HG03521 (cell line): ENCODE data around the gene RNU1-4.
"Not testable (repeated sequence)": the region's sequence is repeated elsewhere in the genome, so short reads cannot be mapped to it uniquely, and the experiment has no call there.

Source experiments
- ATAC-seq: cut with Tn5 transposase; IDR thresholded peaks from one replicate; pipeline ENCODE4 v1.9.1; 2021; ENCODE audit warnings: mild to moderate bottlenecking, moderate library complexity; ENCODE audit not compliant: unreplicated experiment

The RNU1-4 gene

DNA sequence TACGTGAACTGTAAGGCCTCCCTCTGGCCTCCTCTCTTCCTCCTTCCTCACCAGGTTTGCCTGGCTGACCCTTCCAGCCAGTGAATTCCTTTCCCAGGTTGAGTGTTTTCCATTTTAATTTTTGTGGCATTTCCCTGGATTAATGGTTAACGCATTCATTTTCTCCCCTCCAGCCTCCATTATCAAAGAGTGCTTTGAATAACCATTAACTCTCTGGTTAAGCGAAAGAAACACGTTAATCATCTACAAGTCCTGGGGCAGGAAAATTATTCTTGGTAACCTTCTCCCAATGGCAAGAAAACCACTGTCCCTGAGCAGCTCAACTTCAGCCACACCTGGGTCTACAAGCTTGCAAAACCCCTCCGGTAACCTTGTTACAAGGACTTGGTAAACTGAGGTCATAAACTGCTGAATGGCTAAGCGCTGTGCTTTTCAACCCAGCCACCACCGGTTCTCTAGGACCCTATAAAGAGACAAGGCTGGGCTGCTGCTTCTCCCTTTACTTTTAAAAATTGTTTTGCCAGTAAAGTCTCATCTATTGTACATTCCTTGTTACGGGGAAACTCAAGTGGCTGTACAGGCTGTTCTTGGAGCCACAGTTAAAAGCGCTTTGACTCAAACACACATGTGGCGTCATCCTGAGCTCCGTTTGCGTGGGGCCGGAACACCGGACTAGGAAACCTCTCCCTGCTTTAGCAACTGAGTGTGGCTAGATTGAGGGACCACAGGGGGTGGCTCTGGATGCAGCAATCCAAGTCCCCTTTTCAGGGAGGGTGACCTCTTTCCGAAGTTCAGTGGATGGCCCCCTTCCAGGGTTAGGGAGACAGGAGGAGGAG is 24.7 kb downstream of the RNU1-4 start:
- not testable (repeated sequence) for ATAC-seq

DNA sequence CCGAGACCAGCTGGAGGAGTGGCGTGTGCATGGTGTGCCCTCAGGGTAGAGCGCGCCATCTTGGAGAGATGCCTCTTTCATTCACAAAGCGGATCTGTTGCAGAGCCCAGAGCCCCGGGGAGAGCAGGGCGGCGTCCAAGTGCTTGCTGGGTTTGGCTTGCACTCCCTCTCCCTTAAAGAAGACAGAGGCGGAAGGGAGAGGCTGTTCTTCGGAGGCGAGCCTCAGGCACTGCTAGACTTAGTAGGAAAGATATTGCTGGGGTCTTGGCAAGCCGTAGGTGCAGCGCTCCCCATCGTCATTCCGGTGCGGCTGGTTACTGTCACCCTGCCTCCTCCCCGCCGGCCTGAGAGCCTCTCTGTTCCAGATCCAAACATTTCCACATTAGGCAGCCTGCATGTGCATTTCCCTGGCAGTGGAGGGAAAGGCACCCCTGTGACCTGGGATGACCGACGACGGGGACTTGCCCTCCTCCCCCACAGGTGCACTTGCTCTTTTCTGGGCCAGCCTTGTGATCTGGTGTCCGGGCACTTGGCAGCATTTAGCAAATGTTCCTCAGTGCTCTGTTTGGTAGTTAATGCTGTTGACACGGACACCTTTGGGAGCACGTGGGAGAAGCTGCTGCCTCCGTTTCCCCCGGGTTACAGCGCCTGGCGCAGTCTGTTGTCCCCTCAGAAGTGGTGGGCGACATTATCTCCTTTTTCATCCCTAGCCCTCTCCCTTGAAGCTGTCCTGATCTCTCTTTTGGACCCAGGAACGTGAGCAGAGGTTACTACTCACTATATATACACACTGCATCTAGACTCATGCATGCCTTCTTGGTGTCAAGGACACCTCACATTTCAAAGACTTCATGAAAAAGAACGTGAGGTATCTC is 25.7 kb downstream of the RNU1-4 start:
- not testable (repeated sequence) for ATAC-seq

DNA sequence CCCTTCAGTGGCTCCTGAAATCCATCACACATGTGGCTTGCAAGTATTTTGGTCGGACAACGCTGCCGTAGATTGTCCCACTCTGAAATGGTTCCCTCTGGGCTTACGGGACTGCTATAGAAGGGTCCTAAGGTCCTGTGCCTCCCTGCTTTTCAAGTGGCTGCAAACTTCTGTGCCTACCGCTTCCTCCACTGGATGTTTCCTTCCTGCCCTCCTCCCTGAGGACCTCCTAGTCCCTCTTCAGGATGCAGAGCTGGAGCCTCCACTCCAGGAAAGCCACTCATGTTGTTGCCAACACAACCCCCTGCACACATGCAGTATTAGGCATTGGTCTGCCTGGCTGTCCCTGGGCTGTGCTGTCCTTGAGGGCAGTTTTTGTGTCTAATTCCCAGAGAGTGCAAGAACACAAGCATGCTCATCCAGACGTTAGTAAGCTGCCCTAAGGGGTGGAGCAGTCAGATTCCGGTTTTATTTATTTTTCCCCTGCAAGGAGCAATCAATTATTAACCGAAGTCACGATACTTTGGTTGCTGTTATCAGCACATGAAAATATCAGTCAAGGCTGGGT is 26.5 kb downstream of the RNU1-4 start:
- ATAC-seq: not testable (repeated sequence)

DNA sequence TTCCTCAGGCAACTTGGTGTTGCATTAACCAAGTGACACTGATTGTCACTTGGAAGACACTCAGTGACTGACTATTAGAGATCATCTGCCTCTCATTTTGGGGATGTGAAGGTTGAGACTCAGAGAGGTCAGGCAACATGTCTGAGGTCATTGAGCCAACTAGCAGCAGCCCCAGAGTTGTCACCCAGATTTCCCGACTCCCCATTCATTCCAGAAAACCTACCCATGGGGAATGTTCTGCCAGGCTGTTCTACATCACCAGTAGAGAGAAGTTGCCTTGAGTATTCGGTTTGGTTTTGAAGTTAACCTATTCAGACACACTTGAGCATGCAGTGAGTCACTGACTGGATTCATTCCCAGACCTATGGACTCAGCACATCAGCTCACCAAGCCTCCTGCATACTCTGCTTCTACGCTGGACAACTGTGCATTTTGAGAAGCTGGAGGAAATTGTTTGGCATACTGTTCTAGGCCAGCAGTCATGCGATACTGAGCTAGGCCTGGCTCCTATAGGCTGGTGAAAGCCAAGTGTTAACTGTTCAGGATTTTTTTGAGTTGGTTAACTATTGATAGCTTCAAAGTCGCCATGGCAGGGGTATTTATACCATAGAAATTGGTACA is 29.9 kb downstream of the RNU1-4 start:
- not testable (repeated sequence) for ATAC-seq

DNA sequence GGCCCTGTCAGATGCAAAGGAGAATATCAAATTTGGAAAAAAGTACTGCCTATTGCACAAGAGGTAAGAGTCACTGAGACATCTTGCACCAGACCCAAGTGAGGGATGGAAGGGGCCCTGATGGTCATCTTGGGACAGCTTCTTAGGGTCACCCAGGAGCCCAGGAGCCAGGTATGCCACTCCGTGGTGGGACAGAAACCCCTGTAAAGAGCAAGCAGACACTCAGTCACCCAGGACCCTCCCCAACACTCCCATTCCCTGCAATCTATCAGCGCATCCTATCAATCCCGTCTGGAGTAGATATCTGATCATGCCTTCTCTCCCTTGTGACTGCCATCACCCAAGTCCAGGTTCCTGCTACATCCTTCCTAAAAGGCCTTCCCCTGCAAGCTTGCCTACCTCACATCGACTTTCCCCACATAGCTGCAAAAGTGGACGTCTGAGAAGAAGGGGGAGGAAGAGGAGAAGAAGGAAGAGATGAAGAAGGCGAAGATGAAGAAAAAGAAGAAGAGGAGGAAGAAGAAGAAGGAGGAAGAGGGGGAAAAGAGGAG is 30.7 kb downstream of the RNU1-4 start:
- ATAC-seq: not testable (repeated sequence)

DNA sequence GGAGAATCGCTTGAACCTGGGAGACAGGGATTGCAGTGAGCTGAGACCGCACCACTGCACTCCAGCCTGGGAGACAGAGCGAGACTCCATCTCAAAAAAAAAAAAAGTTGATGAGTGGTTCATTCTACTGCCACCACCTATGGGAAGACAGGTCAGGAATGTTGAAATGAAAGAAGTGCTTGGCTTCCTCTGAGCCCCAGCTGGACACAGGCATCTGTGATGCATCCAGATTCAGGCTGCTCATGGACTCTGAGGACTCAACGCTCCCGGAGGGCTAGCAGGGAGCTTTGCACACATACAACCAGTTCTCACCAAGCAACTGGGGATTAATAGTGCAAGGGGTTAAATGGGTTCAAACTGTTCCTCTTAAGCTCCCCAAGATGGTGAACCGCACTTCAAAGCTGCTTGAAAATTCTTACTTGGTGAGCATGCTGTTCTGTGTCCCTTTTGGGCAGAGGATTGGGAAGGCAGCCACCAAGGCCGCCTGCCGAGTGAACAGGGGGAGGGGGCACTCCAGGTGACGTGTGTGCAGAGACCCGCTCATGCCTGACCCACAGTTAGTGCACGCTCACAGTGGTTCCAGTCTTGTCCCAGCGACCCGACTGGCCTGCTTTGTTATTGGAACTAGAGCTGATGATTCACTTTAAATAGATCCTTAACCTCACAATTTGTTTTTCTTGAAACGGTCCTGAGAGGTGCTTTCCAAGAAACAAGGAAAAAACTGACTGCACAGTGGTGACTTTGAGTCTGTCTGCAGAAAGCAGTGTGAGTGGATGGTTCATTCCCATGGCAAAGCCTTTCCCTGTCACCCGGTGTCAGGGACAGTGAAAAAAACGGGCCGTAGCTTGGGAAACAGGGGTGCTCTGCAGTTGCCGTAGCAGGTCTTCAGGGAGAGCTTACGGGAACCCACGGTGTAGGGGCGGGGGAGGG is 32.2 kb downstream of the RNU1-4 start:
- not testable (repeated sequence) for ATAC-seq

DNA sequence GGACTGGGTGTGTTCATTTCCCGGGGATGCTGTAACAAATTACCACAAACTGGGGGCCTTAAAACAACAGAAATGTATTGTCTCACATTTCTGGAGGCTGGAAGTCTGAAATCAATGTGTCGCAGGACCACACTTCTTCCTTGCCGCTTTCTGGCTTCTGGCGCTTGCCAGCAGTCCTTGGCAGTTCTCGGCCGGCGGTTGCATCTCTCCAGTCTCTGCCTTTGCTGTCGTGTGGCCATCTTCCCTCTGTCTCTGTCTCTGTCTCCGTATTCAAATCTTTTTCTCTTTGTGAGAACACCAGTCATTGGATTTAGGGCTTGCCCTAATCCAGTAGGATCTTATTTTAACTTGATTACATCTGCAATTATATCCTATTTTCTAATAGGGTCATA is 32.9 kb downstream of the RNU1-4 start:
- not testable (repeated sequence) for ATAC-seq

DNA sequence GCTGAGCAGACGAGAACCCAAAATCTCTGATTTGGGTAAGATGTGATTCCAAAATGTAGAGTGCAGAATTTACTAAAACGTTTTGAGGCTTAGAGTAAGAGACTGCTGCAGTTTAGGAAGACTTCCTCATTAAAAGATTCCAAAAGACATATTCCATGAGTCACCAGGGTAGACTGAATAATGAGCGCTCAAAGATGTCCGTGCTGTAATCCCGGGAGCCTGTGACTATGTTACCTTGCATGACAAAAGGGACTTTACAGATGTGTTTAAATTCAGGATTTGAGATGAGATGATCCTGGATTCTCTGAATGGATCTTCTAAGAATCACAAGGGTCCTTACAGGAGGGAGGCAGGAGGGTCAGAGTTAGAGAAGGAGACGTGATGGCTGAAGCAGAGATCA is 33.4 kb downstream of the RNU1-4 start:
- ATAC-seq: not testable (repeated sequence)

DNA sequence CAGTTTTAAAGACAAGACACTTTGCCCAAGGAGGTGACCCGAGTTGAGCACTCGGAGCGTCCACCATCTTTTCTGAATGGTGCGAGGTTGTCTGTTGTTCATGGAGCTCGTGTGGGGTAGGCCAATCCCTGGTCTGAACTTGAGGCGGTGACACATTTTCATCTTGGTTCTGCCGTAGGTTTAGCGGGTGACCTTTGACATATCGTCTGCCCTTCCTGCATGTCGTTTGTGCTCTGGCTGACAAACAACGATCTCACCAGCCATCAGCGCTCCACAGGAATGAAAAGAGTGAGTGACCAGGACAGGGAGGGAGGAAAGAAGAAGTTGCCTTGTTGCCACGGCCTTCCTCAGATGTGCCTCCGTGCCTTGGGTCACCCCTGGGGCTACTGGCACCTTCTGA is 34.5 kb downstream of the RNU1-4 start:
- ATAC-seq: not testable (repeated sequence)

DNA sequence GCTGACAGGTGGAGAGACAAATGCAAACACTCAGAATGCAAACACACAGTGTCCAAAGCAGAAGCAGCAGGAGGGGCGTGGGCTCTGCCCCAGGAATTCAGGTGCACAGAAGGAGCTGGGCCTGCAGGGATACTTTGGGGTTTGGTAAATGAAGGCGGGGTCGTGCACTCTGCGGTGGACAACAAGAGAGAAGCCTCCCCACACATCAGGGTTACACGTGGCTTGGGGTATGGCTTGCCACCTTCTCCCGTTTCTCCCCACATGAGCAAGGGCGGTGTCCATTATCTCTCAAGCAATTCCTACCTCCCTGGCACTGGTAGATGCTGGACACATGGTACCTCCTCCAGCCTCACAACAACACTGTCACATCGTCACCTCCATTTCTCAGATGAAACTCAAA is 35.0 kb downstream of the RNU1-4 start:
- not testable (repeated sequence) for ATAC-seq

DNA sequence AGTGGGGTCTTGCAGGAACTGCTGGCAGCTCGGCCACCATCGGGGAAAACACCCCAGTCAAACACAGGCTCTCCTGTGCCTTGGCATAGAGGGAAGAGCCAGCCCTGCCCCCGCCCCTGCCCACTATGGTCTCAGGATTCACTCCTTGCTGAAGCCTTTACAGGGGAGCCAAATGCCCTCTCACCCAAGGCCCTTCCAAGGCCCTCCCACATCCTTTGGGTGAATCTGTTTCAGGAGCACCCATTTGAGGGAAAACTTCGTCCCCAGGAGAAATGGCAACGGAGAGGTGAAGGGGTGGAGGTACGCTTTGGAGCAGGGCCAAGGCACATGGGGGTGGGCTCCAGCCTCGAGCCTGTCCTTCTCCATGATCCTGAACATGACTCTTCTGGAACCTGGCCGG is 35.9 kb downstream of the RNU1-4 start:
- not testable (repeated sequence) for ATAC-seq

DNA sequence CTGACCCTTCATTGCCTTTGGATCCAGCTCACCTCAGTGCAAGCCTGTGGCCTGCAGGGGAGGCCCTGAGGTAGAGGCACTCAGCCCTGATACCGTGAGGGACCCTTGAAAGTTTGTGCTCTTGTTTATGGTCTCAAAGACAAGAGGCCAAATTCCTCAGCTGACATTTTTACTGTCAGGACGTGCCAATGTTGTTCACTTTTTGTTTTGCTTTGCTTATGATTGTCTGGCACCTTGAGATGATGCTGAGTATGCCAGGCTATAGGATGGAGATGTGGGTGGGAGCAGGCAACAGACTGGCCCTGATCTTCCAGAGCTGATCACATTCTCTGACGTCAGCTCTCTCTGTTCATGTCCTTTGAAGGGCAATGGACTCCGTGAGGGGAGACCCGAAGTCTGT is 36.5 kb downstream of the RNU1-4 start:
- ATAC-seq: not testable (repeated sequence)

DNA sequence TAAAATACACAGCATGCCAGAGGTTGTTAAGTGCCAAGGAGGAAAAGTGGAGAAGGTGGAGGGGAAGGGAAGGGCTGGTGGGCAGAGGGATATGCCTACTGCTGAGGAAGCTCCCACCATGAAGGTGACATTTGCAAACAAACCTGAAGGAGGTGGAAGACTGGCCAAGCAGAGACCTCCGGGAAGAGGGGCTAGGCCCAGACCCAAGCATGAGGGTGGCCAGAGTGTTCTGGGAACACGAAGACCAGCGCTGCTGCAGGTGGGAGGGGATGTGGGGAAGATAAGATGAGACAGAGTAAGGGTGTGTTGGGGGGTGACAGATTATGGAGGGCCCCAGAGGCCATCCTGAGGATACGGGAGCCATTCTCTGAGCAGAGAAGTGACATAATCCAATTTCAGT is 37.5 kb downstream of the RNU1-4 start:
- ATAC-seq: not testable (repeated sequence)

DNA sequence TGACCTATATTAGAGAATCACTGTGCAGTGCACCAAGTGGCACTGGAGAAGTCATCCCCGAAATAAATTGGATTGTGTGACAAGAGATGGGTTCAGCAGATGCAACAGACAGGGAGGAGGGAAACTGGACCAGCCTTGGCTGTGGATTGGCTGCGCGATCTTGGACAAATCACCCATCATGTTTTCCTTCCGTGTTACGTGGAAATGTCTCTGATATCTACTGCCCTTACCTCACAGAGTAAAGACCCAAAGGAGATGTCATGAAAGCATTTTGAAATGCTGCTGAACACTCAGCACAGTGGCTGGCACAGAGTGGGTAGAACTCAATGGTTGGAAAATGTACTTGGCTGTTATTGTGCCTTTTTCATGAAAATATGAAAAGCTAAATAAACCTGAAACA is 39.2 kb downstream of the RNU1-4 start:
- ATAC-seq: not testable (repeated sequence)

DNA sequence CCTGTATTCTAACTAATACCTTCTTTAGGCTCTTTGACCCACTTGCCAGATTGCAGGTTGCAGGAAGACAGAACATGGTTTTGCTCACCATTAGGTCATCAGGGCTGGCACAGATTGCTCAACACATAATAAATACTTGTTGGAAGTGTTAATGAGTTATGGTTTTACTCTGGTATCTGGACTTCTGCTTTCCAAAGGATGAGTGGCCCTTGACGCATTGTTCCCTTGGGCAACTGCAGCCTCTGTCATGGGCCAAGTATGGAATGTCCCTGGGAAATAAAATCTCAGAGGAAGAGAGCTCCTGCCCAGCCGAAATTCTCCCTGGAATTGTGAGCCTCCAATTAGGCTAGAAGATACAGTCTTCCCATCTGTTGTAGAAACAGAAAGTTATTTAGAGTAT is 40.7 kb downstream of the RNU1-4 start:
- not testable (repeated sequence) for ATAC-seq

DNA sequence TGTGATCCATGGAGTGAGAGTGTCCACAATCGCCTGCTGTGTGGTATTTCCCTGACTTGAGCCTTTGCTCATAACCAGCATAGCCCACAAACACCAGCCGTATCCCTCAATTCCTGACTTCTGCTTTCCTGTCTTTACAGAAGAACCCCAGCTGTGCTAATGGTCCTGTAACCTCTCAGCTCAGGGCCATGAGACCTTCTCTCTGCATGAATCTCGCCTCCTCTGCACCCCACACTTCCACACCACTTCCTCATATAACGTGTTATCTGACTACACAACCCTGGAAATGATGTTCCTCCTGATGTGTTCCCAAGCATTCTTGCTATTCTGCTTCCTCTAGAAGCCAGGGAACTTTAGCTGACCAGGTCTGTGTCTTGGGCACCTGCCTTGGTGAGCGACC is 41.3 kb downstream of the RNU1-4 start:
- not testable (repeated sequence) for ATAC-seq

DNA sequence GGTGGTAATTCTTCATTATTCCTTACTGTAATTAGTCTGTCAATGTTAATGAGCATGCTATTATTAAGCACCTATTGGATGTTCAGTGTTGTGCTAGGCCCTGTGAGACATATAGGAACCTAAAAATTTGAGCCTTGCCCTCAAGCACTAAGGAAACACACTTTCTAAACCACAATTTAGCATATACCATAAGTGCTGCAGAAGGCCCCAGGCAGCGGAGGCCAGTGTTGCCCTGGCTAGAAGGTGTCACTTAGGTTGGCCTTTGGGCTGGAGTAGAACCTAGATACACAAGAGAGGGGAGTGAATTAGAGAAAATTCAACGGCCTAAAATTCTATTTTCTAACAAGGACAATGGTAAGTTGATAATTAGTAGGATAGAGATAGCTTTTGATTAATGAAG is 44.6 kb downstream of the RNU1-4 start:
- ATAC-seq: not testable (repeated sequence)

DNA sequence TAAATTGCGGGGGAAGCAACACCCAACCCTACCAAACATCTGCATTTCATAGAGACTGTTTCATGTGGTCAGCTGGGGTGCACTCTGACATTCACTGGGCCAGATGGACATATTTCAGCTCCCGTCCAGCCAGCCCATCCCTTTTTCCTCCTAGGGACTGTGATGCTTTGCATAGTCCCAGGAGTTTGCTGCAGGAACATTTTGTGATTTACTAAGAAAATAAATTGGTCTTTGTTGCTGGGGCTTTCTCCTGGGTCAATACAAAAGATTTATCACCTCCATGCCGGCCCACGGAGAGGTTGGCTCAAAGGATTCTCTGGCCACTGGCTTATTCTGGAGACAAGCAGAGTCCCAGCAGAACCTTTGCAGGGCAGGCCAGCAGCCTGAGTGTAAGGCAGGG is 46.0 kb downstream of the RNU1-4 start:
- ATAC-seq: not testable (repeated sequence)

DNA sequence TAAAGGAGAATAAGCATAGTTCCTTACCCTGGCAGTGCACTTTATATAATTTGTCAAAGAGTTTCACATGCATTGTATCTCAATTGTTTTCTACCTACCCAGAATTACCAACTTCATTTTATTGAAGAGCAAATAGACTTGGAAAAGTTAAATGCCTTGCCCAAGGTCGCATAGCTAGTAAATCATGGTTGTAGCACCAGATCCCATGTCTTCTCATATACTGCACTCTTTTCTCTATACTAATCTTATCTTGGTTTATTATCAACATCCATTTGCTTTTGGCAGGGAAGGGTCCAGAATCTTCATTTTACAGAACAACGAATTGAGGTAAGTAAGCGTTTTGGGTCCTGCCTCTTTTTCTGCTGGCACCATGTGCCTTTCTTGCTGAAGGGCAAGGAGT is 46.9 kb downstream of the RNU1-4 start:
- ATAC-seq: not testable (repeated sequence)

DNA sequence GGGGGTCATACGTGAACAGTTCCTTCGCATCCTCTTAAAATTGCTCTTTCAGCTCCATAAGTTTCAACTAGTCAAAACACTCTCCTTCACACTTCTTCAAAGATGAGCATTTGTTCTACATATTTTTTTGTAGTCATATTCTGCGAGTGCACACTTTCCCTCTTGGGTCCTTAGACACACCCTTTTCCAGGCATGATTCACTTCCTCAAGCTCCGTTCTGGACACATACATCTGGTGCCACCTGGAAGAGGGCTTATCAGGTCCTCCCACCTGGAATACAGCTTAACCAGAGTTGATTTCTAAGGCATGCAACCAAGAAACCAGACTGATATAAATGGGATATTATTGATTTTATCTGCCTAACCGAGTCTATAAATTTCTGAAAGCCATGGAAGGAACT is 47.4 kb downstream of the RNU1-4 start:
- not testable (repeated sequence) for ATAC-seq
